HG03469 (cell line): Measurements from ENCODE around the gene TRPV6.

Experiments
- ATAC-seq: cut with Tn5 transposase; IDR thresholded peaks from one replicate; pipeline ENCODE4 v1.9.1; 2021; ENCODE audit warnings: mild to moderate bottlenecking, moderate library complexity, moderate number of reproducible peaks; ENCODE audit not compliant: unreplicated experiment

Gene TRPV6

GRCh38 chr7:142870147-142870559 lies 15.4 kb downstream of the TRPV6 start:
- no peak for ATAC-seq

DNA sequence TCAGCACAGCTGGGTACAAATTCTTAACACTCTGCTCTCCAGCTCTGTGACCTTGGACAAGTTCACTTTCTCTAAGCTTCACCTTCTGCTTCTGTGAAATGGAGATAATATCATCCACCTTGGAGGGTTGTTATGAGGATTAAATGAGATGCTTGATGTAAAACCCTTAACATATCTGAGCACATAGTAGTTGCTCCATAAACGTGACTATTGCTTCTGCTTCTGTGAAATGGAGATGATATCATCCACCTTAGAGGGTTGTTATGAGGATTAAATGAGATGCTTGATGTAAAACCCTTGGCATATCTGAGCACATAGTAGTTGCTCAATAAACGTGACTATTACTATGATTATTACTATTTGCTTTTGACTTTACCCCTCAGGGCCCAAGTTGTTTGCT lies 16.1 kb downstream of the TRPV6 start:
- ATAC-seq = no peak

DNA sequence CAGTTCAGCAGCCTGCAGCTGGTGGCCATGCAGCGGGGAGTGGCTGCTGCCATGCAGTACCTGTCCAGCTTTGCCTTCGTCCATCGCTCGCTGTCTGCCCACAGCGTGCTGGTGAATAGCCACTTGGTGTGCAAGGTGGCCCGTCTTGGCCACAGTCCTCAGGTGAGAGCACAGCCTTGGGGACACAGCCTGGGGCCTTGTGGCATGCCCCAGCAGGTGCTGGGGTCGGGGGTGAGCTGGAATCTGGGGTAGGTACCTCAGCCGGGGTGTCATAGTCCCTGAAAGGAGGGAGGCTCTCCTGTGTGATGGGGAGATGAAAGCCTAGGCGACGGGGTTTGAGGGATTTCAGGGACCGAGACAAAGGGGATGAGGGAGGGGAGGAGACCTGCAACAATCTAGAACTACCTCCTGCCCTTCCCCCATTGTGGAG lies 16.5 kb downstream of the TRPV6 start:
- no peak for ATAC-seq

GRCh38 chr7:142868188-142868985 lies 17.2 kb downstream of the TRPV6 start:
- no peak for ATAC-seq

- ATAC-seq = no peak
Observed at GRCh38 chr7:142867398-142868187, 18.0 kb downstream of the TRPV6 start.

GRCh38 chr7:142867097-142867378 lies 18.5 kb downstream of the TRPV6 start:
- ATAC-seq = no peak

GRCh38 chr7:142866361-142867096 lies 19.0 kb downstream of the TRPV6 start:
- no peak for ATAC-seq

DNA sequence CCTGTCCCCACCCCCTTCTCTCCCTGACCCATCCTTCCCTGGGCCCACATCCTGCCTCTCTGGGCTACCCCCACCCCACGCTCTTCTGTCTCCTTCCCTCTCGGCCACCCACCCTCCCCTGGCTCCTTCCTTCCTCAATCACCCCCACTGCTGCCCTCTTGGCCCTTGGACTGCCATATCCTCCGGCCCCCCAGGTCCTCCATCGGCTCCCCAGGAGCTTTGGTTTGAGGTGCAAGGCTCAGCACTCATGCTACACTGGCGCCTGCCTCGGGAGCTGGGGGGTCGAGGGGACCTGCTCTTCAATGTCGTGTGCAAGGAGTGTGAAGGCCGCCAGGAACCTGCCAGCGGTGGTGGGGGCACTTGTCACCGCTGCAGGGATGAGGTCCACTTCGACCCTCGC lies 19.8 kb downstream of the TRPV6 start:
- ATAC-seq = no peak

DNA sequence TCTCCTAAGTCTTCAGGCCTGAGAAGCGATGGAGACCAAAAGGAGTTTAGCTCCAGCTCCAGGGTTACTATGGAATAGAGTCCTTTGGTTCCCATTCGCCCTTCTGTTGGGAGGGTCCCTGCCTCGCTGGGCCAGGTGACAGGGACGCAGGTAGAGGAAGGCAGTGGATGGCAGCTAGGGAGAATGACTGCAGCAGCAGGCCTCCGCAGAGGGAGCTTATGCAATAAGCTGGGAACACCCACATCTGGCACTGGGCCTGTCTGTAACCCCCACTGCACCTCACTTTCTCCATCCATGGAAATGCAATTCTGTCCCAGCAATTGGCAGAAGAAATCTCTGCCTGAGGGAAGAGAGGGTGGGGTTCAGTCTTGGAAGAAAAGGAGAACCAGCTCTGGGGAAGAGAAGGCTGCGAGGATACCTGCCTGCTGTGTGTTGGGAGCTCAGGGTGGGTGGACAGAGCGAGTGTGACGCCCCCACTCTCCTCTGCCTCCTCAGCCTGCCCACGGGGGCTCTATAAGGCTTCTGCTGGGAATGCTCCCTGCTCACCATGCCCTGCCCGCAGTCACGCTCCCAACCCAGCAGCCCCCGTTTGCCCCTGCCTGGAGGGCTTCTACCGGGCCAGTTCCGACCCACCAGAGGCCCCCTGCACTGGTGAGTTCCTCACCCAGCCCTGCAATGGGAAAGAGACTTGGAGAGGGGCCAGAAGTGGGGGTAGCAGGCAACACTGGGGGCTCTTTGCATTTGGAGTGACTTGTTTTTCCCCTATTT lies 20.4 kb downstream of the TRPV6 start:
- no peak for ATAC-seq

DNA sequence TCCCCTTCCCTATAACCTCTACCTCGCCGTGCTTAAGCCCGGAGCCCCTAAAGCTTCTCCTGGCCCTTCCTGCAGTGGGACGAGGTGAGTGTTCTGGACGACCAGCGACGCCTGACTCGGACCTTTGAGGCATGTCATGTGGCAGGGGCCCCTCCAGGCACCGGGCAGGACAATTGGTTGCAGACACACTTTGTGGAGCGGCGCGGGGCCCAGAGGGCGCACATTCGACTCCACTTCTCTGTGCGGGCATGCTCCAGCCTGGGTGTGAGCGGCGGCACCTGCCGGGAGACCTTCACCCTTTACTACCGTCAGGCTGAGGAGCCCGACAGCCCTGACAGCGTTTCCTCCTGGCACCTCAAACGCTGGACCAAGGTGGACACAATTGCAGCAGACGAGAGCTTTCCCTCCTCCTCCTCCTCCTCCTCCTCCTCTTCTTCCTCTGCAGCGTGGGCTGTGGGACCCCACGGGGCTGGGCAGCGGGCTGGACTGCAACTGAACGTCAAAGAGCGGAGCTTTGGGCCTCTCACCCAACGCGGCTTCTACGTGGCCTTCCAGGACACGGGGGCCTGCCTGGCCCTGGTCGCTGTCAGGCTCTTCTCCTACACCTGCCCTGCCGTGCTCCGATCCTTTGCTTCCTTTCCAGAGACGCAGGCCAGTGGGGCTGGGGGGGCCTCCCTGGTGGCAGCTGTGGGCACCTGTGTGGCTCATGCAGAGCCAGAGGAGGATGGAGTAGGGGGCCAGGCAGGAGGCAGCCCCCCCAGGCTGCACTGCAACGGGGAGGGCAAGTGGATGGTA lies 21.5 kb downstream of the TRPV6 start:
- ATAC-seq = no peak

- ATAC-seq = no peak
Observed at GRCh38 chr7:142862786-142863400, 22.7 kb downstream of the TRPV6 start.

GRCh38 chr7:142862351-142862750 lies 23.2 kb downstream of the TRPV6 start:
- ATAC-seq = no peak

DNA sequence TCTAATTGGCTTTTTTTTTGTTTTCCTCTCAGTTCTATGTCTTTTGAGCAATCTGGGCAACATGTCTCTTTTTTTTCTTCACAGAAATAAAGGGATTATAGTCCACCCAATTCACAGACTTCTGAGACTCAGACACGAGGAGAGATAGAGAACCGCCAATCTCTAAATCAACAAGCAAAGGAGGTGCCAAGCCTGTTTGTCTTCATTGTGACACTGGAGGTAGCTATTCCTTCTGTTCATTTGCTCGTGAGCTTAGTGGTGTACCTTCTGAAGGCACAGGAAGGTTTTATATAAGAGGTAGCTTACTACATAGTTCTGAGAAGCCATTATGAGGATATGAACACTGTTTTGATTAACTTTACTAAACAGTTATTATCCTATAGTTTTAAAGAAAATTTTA lies 24.6 kb downstream of the TRPV6 start:
- no peak for ATAC-seq

DNA sequence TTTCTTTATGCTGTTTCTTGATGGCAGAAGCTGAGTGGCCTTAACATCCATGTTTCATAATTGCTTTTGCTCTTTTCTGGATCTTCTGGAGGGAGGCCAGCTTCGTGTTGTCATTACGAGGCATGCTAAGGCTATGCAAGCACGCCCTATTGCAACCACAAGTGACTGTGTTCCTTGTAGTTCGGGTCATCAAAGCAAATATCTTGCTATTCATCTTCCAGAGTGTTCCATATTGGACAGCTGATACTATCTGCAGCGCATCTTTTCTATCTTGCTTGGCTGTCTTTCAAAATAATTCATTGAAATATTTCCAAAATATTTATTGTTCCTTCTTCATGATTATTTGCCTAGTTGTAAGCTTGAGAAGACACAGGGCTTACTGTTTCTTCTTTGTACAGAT lies 25.7 kb downstream of the TRPV6 start:
- no peak for ATAC-seq

GRCh38 chr7:142859411-142859810 lies 26.1 kb downstream of the TRPV6 start:
- ATAC-seq = no peak

- ATAC-seq = no peak
Observed at GRCh38 chr7:142857625-142858024, 27.9 kb downstream of the TRPV6 start.

GRCh38 chr7:142856565-142857245 lies 28.8 kb downstream of the TRPV6 start:
- no peak for ATAC-seq

GRCh38 chr7:142855756-142856564 lies 29.6 kb downstream of the TRPV6 start:
- no peak for ATAC-seq
